NCI-H526 treated with DMSO at 0.1 percent for 48 hours (cell line): ENCODE results near the gene CPHXL2.

ENCODE experiments used
- DNase-seq: peaks from one replicate; lab custom pipeline; 2025; lab: John Stamatoyannopoulos, UW

The CPHXL2 gene

DNA sequence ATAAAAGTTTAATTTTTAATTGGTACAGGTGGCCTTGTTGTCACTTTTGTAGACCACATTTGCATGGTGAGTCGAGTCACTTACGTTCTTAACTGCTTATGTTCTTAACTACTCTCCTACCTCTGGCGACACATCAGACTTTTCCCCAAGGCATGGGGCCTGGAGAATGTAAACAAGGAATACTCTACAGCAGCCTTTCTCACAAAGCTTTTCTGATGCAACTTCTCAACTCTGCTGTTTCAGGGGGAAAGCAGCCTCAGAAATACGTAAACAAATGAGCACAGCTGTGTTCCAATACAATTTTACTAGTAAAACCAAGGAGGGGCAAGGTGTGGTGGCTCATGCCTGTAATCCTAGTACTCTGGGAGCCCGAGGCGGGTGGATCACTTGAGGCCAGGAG, 36.2 kb downstream of the CPHXL2 start:
- no peak for DNase-seq

DNA sequence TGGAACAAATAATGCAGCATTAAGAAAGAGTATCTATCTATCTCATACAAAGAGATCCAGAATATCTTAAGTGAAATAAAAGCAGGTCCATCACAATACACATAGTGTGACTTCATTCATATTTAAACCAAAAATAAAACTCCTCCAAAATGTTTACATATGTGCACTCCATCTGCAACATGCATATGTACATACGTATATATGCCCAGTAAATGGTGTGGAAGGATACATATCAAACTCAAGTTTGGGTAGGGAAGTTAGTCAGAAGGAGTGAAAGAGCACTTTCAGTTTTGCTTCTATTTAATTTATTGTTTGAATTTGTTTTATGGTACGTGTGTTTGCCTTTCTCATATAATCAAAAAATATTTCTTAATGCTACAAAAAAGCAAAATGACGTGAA, 41.8 kb downstream of the CPHXL2 start:
- DNase-seq: no peak

DNA sequence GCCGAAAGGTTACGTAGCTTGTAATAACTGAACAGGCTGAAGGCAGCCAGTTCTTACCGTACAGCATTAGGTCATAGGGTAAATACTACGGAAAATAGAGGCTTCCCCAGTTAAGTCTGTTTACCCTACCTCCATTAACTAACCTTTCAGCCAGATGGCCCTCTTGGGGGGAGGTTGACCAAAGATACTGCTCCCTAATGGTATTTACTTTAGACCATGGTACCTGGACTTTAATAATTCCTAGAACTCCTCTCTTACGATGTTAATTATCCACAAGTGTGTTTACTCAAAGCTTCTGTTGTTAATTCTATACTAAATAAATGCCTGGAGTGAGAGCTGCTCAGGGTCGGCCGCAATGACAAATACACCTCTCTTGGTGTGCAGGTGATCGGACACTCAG, 44.0 kb downstream of the CPHXL2 start:
- DNase-seq: no peak

DNA sequence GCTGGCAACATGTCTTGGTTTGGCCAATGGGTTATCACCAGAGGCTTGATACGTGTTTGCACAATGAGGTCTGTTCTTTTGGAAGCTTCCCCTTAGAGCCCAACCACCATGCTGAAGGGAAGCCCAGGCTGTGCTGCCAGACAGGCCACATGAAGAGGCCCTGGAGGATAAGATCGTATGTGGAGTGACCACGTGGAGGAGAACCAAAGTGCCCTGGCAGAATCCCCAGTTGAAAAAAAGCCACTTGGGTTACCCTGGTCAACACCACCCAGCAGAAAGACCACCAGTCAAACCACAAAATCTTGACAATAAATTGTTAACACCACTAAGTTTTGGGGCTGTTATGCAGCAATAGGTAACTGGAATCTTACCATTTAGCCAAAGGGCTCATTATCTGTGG, 46.8 kb downstream of the CPHXL2 start:
- DNase-seq: no peak

DNA sequence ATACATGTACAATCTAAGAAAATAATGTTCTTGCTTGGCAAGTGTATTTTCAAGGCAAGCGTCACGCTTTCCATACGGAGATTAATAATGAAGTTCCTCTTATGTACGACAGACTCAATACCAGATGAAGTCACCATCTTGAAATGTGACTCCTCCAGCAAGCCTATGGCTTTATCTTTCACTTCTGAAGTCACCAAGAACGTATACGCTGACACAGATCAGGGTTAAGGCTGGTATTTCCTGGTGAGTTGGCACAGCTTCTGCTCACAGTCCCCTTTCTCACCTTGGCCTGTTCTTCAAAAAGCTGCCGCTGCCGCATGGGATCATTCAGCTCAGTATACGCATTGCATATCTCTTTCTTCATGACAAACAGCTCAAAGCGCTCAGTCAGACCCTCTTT, 47.7 kb downstream of the CPHXL2 start:
- DNase-seq: no peak

DNA sequence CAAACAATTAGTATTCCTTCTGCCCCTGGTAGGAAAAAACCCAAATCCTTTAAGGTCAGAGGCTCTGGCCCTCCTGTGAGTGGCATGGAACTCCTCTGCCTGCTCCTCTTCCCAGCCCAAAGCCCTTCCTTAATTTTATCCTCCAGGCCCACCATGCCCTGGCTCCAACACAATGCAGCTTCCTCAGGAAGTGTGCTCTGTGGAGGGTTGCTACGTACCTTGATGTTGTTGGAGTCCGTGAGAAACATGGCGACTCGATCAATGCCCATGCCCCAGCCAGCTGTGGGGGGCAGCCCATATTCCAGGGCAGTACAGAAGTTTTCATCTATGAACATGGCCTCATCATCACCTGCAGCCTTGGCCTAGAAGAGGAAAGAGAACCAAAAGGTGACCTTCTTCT, 48.5 kb downstream of the CPHXL2 start:
- DNase-seq: no peak

DNA sequence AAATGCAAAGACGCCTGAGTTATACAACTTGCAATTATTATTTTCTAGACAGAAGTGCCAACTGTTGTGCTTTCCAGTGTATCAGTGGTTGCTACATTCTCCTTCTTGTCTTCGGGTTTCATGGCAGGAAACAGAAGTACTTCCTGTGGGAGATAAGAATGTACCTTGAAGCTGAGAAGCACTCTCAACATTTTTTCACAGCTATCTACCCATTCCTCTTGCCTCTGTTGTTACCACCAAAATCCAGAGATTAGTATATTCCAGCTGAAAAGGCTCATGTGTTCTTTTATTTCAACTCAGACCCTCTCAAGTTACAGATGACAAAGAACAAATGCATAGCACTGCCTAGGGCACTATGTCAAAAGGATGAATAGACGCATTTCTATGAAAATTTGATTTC, 49.0 kb downstream of the CPHXL2 start:
- DNase-seq: no peak

DNA sequence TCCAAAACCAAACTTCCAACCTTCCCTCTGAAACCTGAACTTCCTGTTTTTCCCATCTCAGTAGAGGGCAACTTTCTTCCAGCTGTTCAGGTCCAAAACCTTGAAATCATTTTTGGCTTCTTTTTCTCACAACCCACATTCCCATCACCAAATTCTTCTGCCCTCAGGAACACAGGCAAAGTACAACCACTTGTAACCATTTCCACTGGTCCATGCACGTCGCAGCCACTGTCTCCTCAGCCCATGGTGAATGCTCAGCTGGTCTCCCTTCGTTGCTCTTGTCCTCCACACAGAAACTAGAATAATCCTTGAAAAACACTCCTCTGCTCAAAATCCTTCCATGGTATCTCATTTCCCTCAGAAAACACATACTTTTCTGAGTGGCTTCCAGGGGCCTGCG, 50.0 kb downstream of the CPHXL2 start:
- DNase-seq: no peak

DNA sequence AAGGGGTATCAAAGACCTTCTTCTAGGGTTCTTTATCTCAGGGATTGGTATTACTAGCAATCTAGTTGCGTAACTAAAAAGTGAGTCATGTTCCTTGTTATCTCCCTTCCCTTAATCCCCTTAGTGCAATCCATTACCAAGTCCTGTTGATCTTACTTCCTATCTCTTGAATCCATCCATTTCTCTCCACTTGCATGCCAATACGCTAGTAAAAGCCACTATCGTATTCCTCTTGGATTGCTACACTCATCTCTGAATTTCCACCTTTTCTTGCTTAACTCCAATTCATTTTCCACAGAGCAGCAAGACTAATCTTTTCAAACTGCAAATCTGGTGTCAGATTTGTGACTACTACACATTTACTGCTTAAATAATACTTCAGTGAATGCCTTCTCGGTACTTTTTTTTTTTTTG, 51.9 kb downstream of the CPHXL2 start:
- DNase-seq: no peak

DNA sequence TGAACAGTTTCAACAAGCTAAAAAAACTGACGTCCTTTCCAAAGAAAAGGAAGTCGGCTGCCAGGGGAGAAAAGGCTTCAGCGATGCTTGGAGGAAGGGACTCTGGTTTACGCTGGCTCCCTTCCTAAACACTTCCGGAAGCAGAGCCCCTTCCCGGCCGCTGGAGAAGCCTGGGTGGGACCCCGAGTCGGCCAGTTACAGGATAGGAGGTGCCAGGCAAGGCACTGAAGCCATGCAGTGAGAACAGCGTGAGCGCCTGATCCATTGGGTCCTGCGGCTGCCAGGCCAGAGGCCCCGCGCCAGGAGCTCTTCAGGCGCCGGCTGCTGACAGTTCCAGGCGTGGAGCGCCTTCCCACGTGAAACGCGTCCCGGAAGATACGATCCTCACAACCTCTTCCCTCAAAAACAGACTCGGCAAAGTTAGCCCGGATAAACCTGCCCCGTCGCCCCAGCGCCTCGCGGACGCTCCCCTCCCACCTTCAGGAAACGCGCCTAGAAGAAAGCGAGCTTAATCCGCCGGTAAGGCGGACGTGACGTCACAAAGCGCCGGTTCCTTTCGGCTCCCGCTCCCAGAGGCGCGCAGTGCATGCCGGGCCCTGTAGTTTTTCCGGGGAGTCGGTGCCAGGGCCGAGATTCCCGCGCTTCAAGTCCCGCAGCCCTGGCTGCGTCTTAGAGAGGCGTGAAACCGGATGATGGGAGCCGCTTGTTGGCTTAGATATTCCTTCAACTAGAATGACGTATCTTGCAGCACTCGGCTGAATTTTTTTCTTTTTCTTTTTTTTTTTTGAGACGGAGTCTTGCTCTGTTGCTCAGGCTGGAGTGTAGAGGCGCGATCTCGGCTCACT, 53.8 kb downstream of the CPHXL2 start, which contains the start of gene ADAT1:
ADAT1 (minus strand) TSS at position 521 of the 845 bp plus-strand sequence. CDS start 2,482 bp downstream, outside the sequence.
- DNase-seq: peak; percentile 84

DNA sequence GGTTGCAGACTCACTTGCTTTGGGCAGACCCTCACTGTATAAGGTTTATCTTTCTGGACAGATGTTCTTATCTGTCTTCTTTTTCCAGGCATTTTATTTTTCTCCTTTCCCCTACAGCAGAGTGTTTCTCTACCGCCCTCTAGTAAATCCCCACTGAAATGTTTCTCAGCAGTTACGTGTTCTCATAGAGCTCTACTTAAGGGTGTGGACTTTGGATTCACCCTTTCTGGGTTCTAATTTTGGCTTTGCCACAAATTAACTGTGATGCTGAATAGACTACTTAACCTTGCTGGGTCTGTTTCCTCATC, 55.7 kb downstream of the CPHXL2 start:
- DNase-seq: no peak

DNA sequence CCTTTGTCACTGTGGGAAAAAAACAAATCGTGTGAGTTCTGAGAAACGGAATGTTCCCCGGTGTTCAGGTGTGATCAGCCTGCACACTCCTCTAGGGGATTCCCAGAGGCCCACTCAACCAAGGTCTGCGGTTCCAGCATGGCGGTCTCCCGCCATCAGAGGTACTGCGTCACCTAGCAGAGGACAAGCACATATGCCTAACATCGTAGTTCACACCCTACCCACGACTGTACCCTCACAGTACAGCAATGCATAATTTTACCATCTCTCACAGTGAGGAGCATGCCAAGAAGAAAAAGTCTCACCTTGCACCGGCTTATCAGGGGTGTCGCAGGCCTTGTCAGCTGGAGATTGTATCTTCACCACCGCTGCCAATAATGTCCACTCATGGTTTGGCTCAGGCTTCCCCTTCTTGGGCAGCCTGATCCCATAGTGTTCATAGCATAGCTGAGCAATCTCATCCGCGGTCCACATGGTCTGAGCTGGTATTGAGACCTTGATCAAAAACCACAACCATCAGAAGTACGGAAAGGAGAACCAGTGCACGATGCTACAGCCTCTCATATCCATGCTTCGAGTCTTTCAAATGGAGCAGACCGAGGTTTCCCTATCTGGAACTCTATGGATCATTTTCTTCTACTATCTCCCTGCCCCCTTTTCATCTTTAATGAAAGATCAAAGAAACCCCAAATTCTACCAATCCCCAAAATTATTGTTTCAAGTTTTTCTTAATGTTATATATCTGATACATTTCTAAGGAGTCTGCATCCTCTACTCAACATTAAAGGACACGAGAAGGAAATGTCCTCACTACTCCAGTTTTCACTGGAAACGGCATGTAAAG, 56.3 kb downstream of the CPHXL2 start:
- DNase-seq: no peak

DNA sequence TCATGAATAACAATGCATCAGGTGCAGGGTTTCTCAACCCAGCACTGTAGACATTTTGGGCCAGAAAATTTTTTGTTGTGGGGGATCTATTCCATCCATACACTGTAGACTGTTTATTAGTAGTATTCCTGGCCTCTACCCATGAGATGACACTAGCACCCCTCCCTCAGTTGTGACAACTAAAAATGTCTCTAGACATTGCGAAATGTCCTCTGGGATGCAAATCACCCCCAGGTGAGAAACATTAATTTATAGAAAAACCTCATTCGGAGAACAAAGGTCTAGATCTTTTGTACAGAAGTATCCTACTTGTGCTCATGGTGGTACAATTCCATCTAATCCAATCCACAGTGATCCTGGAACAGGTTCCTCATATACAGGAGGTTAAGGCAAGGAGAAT, 58.0 kb downstream of the CPHXL2 start:
- no peak for DNase-seq

DNA sequence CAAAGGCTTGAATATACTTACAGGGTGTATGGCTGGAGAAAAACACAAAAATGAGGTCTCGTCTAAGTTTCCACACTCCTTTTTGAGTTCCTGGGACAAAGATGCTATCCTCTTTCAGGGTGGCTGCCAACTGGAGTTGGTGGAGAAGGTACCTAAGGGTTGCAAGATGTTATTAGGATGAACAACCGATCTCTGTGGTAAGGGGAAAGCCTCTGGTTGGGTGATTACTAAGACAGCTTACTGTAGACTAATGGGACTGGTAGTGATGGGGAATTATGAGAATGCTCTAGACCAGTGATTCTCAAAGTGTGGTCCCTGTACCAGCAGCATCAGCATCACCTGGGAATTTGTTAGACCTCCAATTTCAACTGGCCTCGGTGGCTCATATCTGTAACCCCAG, 59.7 kb downstream of the CPHXL2 start:
- no peak for DNase-seq

DNA sequence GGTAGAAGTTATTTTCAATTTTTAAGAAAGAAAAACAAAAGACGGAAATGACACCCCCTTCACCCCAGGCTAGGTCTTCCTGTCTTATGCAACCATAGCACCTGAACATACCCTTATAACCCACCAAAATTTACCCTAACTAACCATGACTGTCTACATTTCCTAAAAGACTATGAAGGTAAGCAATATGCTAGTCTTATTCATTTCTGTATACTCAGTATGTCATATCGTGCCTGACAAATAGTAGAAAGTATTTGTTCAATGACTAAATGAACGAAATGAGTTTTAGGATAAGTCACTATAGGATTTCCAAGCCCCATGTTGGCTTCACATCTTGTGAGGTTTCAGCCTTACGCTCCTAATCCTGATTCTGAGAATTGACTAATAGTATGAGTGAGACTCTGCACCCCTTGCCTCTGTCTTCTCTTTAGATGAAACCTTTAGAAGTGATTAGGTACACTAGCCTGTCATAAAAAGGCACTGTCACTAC, 60.2 kb downstream of the CPHXL2 start:
- no peak for DNase-seq

DNA sequence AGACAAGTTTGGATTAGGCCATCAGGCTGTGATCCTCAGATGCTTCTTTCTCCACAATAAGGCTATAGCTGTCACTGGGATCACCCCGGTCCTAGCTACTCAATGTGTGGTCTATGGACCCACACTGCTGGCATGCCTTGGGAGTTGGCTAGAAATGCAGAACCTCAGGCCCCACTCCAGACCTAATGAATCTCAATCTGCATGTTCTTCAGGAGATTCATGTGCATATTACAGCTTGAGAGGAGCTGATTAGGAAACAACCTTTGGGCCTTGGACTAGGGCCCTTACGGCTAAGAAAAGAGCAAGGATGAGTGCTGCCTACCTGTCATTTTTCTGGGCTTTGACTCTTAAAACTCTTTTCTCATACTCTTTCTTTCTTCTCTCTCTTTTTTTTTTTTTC, 61.2 kb downstream of the CPHXL2 start:
- DNase-seq: no peak

DNA sequence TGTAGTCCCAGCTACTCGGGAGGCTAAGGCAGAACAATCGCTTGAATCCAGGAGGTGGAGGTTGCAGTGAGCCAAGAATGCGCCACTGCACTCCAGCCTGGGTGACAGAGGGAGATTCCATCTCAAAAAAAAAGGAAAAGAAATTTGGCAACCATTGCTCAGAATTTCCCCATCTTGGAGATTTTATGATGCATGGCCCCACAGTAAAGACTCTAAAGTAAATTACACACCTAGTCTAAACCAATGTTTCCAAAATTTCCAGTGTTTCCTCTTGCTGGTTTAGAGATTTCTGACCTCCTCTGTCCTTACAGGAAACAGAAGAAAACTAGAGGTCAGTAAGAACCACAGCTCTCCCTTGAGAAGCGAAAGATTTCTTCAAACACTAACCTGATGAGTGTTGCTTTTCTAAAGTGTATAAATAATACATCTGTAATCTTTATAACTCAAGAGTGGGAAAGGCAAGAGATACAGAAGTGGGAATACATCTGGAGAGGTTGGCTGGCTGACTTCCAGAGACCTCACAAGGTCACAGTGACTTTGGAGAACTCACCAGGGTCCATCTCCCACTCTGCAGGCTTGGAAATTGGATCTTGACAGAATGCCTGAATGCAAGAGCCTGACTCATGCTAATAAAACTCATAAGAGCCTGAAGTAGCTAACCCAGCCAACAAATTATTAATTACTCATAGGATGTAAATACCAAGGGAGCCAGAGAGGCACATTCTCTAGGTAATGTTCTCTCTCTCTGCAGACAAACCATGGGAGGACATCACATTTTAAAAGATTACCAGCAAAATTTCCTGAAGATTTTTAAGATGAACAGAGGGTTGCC, 62.5 kb downstream of the CPHXL2 start:
- DNase-seq: no peak
